Adrenal gland (tissue), 12 donors: ENCODE measurements around the gene COG8. TPM values are rescaled to one million over a fixed set of nuclear protein-coding genes. Genes with fewer than 3 reads are reported as not detected.
A peak's percentile ranks its signal among the peaks of the same experiment; 100 is the strongest.

Experiments
- DNase-seq, 7 donors: peaks; one replicate each; pipeline ENCODE4 v3.0.0-alpha.2; 2019 to 2020
- H3K27ac ChIP-seq, 5 donors: fragments of 200-600 bp; sonication (generic) in 4 of 5; 1 replicate in 3 of 5; 2 replicates in 2 of 5; pipeline versions ENCODE4 v1.5.1 to v1.8.0; 2016 to 2020; ENCODE audit warnings: mild to moderate bottlenecking in 1 of 5
- H3K27me3 ChIP-seq: fragments of 200-600 bp; 2 replicates; pipeline ENCODE4 v1.8.0; 2021
- H3K36me3 ChIP-seq, 2 donors: fragments of 200-600 bp; replicated peaks in 1 of 2; 1 replicate in 1 of 2; 2 replicates in 1 of 2; pipeline versions ENCODE4 v1.5.1 to v1.8.0; 2018 to 2022
- H3K4me1 ChIP-seq, 2 donors: fragments of 200-600 bp; replicated peaks in 1 of 2; 1 replicate in 1 of 2; 2 replicates in 1 of 2; pipeline versions ENCODE4 v1.5.1 to v1.8.0; 2018 to 2021
- H3K4me3 ChIP-seq, 4 donors: fragments of 200-600 bp; sonication (generic) in 3 of 4; one replicate each; pipeline ENCODE4 v1.5.1; 2016 to 2018
- H3K9me3 ChIP-seq, 3 donors: fragments of 200-600 bp; sonication (generic) in 1 of 3; replicated peaks in 1 of 3; 1 replicate in 2 of 3; 2 replicates in 1 of 3; pipeline versions ENCODE4 v1.5.1 to v1.8.0; 2016 to 2021
- POLR2A ChIP-seq, 2 donors: fragments of 450-650 bp; IDR thresholded peaks; one replicate each; pipeline ENCODE4 v1.6.1; 2017; ENCODE audit warnings: antibody characterized with exemption in 2 of 2, mild to moderate bottlenecking in 2 of 2, moderate library complexity in 1 of 2
- WGBS, 4 donors: extraction: QIAGEN DNeasy Blood & Tissue Kit in 2 of 4; methylation state at CpG; one replicate each; pipeline versions ENCODE4 v1.1.5 to v1.1.7; 2013 to 2017; 5-methylcytosine and 5-hydroxymethylcytosine counted together
- intact Hi-C, 2 donors: fragments of 100-400 bp; cut with DNase I; formaldehyde crosslinking; loops; one replicate each; pipeline versions ENCODE4 v1.14.1 to v1.15.0; 2022 to 2023
- polyA plus RNA-seq, 3 donors: library from polyadenylated mRNA; stranded (reverse); fragments of 200-250 nt in 2 of 3; fragments of 350-450 nt in 1 of 3; fragmentation: Illumina TruSeq in 1 of 3; extraction: RNeasy Lipid Tissue Mini Kit (QIAGEN cat#74804) in 1 of 3; gene quantifications; one replicate each; pipeline ENCODE4 v1.2.3, GENCODE V29; 2013 to 2014
- total RNA-seq, 9 donors: library from RNA; depleted of rRNA in 4 of 9; stranded (reverse); fragments of >200 nt in 4 of 9; fragments of 120-200 nt in 1 of 9; fragmentation: NEBNext Ultra II Directional in 1 of 9; extraction: Animal tissue kit (Norgen Biotek cat#: 25700) in 1 of 9; gene quantifications; one replicate each; pipeline versions ENCODE4 v1.1.0 to v1.2.4, GENCODE V29; 2013 to 2023
- TF ChIP-seq, protein P1 (sequence below), 6 experiments: fragments of 450-650 bp in 4 of 6; fragments of 200-600 bp in 2 of 6; sonication (generic) in 1 of 6; IDR thresholded peaks; 1 replicate in 5 of 6; 2 replicates in 1 of 6; pipeline versions ENCODE4 v1.5.1 to v1.8.0; 2016 to 2021; ENCODE audit warnings: antibody characterized with exemption in 6 of 6, mild to moderate bottlenecking in 2 of 6, moderate library complexity in 1 of 6
- donor health status: healthy with polysubstance abuse.
- donor health status: Bipolar disorder and iron deficiency.
- donor health status: DM: yes; HTN: yes; CAD: no.
- donor health status: DM: no; HTN: no; CAD: no.
- donor health status: DM: no; HTN: no; CAD: no.
- donor health status: DM: yes; HTN: yes; CAD: no.

Gene COG8
- total and polyA plus RNA-seq, 12 donors, result 26.1 to 85.3 (median 50.3) TPM

DNA sequence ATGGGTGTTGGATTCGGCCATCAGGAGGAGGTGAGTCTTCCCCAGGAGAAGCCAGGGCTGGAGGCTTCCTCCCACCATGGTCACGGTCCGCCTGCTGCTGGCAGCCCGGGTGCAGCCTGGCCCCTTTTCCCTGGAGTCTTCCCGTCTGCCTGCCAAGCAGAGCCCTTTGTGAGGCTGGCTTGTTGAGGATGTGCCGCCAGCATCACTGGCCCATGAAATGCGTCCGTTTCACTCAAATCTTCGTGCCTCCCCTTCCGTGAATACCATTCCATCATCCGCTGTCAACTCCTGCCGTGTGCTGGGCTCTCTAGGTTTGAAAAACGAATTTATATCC is 18.7 kb downstream of the COG8 start:
- intact Hi-C loops, result no loop called here
- DNase-seq, result no peak
- Histone ChIP-seq H3K4me3 (no peak overlapping the region), H3K27me3 (no peaks in the 10 kb centered on the region), H3K36me3 (peaks cover 0 to 98% of the 10 kb centered on the region in 2 donors), H3K9me3 (no peaks in the 10 kb centered on the region), H3K27ac (no peak overlapping the region), H3K4me1 (peaks cover under 1 to 16% of the 10 kb centered on the region in 2 donors)
- 85 to 91% (median 90%) methylated on average over 9 to 13 of the region's 13 CpGs for WGBS, 4 donors
- TF ChIP-seq, protein P1, sequence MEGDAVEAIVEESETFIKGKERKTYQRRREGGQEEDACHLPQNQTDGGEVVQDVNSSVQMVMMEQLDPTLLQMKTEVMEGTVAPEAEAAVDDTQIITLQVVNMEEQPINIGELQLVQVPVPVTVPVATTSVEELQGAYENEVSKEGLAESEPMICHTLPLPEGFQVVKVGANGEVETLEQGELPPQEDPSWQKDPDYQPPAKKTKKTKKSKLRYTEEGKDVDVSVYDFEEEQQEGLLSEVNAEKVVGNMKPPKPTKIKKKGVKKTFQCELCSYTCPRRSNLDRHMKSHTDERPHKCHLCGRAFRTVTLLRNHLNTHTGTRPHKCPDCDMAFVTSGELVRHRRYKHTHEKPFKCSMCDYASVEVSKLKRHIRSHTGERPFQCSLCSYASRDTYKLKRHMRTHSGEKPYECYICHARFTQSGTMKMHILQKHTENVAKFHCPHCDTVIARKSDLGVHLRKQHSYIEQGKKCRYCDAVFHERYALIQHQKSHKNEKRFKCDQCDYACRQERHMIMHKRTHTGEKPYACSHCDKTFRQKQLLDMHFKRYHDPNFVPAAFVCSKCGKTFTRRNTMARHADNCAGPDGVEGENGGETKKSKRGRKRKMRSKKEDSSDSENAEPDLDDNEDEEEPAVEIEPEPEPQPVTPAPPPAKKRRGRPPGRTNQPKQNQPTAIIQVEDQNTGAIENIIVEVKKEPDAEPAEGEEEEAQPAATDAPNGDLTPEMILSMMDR (IDR thresholded peaks at IDR 0.05), result no peak
- no peak for TF ChIP-seq POLR2A (IDR thresholded peaks at IDR 0.05)

DNA sequence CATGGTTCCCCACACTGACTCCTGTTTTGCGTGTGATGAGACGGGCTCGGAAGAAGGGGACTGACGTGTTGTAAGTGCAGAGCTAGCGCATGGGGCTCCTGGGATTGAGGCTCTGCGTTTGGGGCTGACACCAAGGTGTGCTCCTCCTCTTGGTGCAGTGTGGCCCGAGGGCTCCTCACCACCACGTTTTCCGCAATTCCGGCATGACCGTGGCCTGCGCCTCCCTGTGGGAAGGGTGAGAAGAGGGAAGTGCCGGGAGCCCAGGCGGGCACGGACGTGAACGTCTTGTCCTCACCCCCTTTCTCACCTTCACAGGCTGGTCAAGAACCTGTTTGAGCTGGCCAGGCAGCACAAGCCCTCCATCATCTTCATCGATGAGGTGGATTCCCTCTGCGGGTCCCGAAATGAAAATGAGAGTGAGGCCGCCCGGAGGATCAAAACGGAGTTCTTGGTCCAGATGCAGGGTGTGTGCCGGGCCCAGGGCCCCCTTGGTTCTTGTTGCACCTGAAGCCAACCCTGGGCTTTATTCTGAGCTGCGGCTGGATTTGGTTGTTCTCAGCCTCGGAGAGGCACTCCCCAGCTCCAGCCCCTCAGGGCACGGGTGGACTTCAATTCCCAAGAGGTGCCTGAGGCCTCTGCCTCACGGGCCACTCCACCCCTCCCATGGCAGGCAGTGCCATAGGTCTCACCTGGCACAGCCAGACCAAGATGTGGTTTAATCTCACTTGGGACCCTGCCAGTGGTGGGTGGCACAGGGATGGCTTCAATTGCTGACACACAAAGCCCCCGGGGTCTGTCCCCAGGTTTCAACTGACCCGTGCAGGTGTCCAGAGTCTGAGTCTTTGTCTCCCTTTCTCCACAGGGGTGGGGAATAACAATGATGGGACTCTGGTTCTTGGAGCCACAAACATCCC is 19.3 kb downstream of the COG8 start:
- peak in 1 of 7 donors; percentile 51 for DNase-seq
- Histone ChIP-seq H3K4me3 (no peak overlapping the region), H3K9me3 (no peaks in the 10 kb centered on the region), H3K4me1 (peaks cover 7 to 23% of the 10 kb centered on the region in 2 donors), H3K27ac (no peak overlapping the region), H3K36me3 (peaks cover 0 to 98% of the 10 kb centered on the region in 2 donors), H3K27me3 (no peaks in the 10 kb centered on the region)
- no peak for TF ChIP-seq POLR2A (IDR thresholded peaks at IDR 0.05)
- TF ChIP-seq, protein P1 (IDR thresholded peaks at IDR 0.05), result no peak
- whole genome bisulfite sequencing, 4 donors, result 87 to 92% (median 92%) methylated on average over 18 to 30 of the region's 30 CpGs
- intact Hi-C loops, result no loop called here

- no peaks in the 10 kb centered on the region for H3K27me3 ChIP-seq
- WGBS, 4 donors, result 87 to 99% (median 92%) methylated on average over 7 to 9 of the region's 9 CpGs
- no peaks in the 10 kb centered on the region for H3K9me3 ChIP-seq
- intact Hi-C loops, result no loop called here
- peaks cover 7 to 21% of the 10 kb centered on the region in 2 donors for H3K4me1 ChIP-seq
- H3K27ac ChIP-seq, result no peak overlapping the region
- no peak for TF ChIP-seq POLR2A (IDR thresholded peaks at IDR 0.05)
- TF ChIP-seq, protein P1 (IDR thresholded peaks at IDR 0.05), result no peak
- no peak overlapping the region for H3K4me3 ChIP-seq
- H3K36me3 ChIP-seq, result peaks cover 0 to 95% of the 10 kb centered on the region in 2 donors
- peak in 1 of 7 donors; percentile 13 for DNase-seq
Observed at GRCh38 chr16:69319381-69319780, 20.0 kb downstream of the COG8 start.

GRCh38 chr16:69318911-69319289 is 20.5 kb downstream of the COG8 start:
- Histone ChIP-seq H3K9me3 (no peaks in the 10 kb centered on the region), H3K4me1 (peaks cover 7 to 16% of the 10 kb centered on the region in 2 donors), H3K27me3 (no peaks in the 10 kb centered on the region), H3K36me3 (peaks cover 0 to 90% of the 10 kb centered on the region in 2 donors), H3K27ac (peak overlapping the region in 1 of 5 donors; percentile 38), H3K4me3 (no peak overlapping the region)
- 44 to 80% (median 68%) methylated on average over 1 to 10 of the region's 10 CpGs for WGBS, 4 donors
- TF ChIP-seq, protein P1 (IDR thresholded peaks at IDR 0.05), result no peak
- no peak for TF ChIP-seq POLR2A (IDR thresholded peaks at IDR 0.05)
- DNase-seq, result peak in 1 of 7 donors; percentile 13
- intact Hi-C loops, result no loop called here
